Parathyroid adenoma (tissue), 2 donors: ENCODE measurements around the gene WDR89.

Source experiments
- H2AFZ ChIP-seq: fragments of 300-600 bp; sonication (generic); one replicate; pipeline ENCODE4 v1.7.0; 2017; ENCODE audit warnings: antibody characterized with exemption, mild to moderate bottlenecking
- H3K27ac ChIP-seq: fragments of 300-600 bp; sonication (generic); one replicate; pipeline ENCODE4 v1.7.0; 2017
- H3K27me3 ChIP-seq: fragments of 300-600 bp; sonication (generic); one replicate; pipeline ENCODE4 v1.7.0; 2017; ENCODE audit warnings: low read length; ENCODE audit not compliant: control insufficient read depth, insufficient read depth
- H3K36me3 ChIP-seq: fragments of 300-600 bp; sonication (generic); one replicate; pipeline ENCODE4 v1.7.0; 2017; ENCODE audit warnings: low read length; ENCODE audit not compliant: control insufficient read depth, insufficient read depth
- H3K4me1 ChIP-seq: fragments of 300-600 bp; sonication (generic); one replicate; pipeline ENCODE4 v1.7.0; 2017; ENCODE audit warnings: control low read depth
- H3K4me2 ChIP-seq: fragments of 300-600 bp; sonication (generic); one replicate; pipeline ENCODE4 v1.7.0; 2017; ENCODE audit warnings: low read length
- H3K4me3 ChIP-seq: fragments of 300-600 bp; sonication (generic); one replicate; pipeline ENCODE4 v1.7.0; 2017; ENCODE audit warnings: low read depth, low read length
- H3K79me2 ChIP-seq: fragments of 300-600 bp; sonication (generic); one replicate; pipeline ENCODE4 v1.7.0; 2017; ENCODE audit warnings: control low read depth
- H3K9ac ChIP-seq: fragments of 300-600 bp; sonication (generic); one replicate; pipeline ENCODE4 v1.7.0; 2017; ENCODE audit warnings: mild to moderate bottlenecking
- H3K9me3 ChIP-seq: fragments of 300-600 bp; sonication (generic); one replicate; pipeline ENCODE4 v1.7.0; 2017; ENCODE audit warnings: low read length; ENCODE audit not compliant: control insufficient read depth
- TF ChIP-seq, protein P1 (sequence below): fragments of 300-600 bp; sonication (generic); IDR thresholded peaks from one replicate; pipeline ENCODE4 v1.7.0; 2017; ENCODE audit warnings: antibody characterized with exemption, mild to moderate bottlenecking
- donor health status: primary hyperparathyroidism.

The WDR89 gene, protein sequence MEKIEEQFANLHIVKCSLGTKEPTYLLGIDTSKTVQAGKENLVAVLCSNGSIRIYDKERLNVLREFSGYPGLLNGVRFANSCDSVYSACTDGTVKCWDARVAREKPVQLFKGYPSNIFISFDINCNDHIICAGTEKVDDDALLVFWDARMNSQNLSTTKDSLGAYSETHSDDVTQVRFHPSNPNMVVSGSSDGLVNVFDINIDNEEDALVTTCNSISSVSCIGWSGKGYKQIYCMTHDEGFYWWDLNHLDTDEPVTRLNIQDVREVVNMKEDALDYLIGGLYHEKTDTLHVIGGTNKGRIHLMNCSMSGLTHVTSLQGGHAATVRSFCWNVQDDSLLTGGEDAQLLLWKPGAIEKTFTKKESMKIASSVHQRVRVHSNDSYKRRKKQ

DNA sequence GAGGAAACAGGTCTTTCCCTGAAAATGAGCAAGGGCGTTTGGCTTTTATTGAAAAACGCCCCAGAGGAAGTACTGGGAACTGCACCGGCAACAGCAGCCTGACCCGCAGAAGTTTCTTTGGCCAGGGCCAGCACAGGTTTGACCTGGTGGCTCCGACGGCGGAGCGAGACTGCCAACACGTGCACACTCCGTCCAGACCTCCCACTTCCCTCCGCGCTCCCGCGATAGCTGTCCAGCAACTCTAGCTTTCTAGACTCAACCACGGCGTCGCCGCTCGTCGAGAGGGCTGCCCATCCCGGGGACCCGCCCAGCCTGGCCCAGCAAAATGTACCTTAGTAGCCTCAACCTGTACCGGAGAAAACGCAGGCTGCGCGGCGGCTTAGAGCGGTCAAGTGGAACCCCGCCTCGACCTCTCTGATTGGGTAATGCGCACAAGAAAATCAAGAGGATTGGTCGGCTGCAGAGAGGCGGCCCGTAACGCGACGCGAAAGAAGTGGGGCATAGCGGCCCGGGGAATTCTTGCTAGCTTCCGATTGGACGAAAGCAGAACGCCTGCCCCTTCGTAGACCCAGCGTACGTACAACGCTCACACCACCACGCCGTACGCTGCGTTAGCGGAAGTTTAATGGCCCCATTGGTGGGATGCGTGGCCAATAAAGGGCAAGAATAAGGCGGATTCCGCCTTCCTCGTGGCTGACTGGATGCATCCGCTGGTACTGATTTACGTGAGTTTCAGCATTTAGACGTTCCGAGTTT, at the start of gene WDR89:
WDR89 (minus strand) TSS at position 399 of the 756 bp plus-strand sequence. CDS start 41,929 bp downstream, outside the sequence.
- peak within 1 kb of the TSS; percentile 77 for H3K4me3 ChIP-seq
- H3K27ac ChIP-seq, result peak within 1 kb of the TSS; percentile 94
- H2AFZ ChIP-seq, result peak within 1 kb of the TSS; percentile 95
- no peaks in the 10 kb centered on the region for H3K36me3 ChIP-seq
- no peaks in the 10 kb centered on the region for H3K27me3 ChIP-seq
- peaks cover 7% of the 10 kb centered on the region for H3K79me2 ChIP-seq
- H3K4me2 ChIP-seq, result peak within 1 kb of the TSS; percentile 64
- TF ChIP-seq, protein P1, sequence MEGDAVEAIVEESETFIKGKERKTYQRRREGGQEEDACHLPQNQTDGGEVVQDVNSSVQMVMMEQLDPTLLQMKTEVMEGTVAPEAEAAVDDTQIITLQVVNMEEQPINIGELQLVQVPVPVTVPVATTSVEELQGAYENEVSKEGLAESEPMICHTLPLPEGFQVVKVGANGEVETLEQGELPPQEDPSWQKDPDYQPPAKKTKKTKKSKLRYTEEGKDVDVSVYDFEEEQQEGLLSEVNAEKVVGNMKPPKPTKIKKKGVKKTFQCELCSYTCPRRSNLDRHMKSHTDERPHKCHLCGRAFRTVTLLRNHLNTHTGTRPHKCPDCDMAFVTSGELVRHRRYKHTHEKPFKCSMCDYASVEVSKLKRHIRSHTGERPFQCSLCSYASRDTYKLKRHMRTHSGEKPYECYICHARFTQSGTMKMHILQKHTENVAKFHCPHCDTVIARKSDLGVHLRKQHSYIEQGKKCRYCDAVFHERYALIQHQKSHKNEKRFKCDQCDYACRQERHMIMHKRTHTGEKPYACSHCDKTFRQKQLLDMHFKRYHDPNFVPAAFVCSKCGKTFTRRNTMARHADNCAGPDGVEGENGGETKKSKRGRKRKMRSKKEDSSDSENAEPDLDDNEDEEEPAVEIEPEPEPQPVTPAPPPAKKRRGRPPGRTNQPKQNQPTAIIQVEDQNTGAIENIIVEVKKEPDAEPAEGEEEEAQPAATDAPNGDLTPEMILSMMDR, result peak; percentile 90
- H3K9ac ChIP-seq, result peak within 1 kb of the TSS; percentile 30
- no peaks in the 10 kb centered on the region for H3K9me3 ChIP-seq
- H3K4me1 ChIP-seq, result no peaks in the 10 kb centered on the region

DNA sequence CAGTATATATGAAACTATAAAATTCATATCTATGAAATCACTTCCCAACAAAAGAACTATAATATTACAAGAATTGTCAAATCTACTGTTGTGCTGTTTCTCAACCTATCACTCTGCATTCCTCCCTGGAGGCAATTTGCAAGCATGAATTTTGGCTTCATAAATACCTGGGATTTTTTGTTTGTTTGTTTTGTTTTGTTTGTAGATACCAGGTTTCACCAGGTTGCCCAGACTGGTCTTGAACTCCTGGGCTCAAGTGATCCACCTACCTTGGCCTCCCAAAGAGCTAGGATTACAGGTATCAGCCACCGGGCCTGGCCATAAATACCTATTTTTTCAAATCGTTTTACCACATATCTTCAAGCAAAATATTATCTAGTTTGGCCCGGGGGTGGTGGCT, 47.5 kb upstream of the WDR89 start:
- Histone ChIP-seq H3K36me3 (no peaks in the 10 kb centered on the region), H3K27ac (no peak overlapping the region), H3K9me3 (no peaks in the 10 kb centered on the region), H2AFZ (no peak overlapping the region), H3K9ac (no peak overlapping the region), H3K79me2 (peaks cover 3% of the 10 kb centered on the region), H3K4me2 (no peak overlapping the region), H3K4me1 (no peaks in the 10 kb centered on the region), H3K4me3 (no peak overlapping the region), H3K27me3 (no peaks in the 10 kb centered on the region)
- TF ChIP-seq, protein P1, result no peak

DNA sequence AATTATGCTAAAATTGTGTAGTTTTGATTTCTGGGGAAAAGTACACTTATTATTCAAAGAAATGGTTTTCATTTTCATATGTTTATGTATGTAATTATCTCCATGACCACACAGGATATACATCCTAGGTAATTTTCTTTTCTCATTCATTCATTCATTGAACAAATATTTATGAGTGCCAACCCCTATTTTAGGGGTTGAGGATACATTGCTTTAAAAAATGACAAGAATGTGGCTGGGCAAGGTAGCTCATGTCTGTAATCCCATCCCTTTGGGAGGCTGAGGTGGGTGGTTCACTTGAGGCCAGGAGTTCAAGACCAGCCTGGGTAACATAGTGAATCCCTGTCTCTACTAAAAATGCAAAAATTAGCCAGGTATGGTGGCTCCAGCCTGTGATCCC, 45.3 kb upstream of the WDR89 start:
- no peak overlapping the region for H3K9ac ChIP-seq
- no peak overlapping the region for H3K4me2 ChIP-seq
- no peak overlapping the region for H3K27ac ChIP-seq
- no peak overlapping the region for H3K4me3 ChIP-seq
- no peaks in the 10 kb centered on the region for H3K79me2 ChIP-seq
- H3K4me1 ChIP-seq, result no peaks in the 10 kb centered on the region
- no peaks in the 10 kb centered on the region for H3K36me3 ChIP-seq
- no peak overlapping the region for H2AFZ ChIP-seq
- TF ChIP-seq, protein P1, result no peak
- no peaks in the 10 kb centered on the region for H3K9me3 ChIP-seq
- H3K27me3 ChIP-seq, result no peaks in the 10 kb centered on the region

DNA sequence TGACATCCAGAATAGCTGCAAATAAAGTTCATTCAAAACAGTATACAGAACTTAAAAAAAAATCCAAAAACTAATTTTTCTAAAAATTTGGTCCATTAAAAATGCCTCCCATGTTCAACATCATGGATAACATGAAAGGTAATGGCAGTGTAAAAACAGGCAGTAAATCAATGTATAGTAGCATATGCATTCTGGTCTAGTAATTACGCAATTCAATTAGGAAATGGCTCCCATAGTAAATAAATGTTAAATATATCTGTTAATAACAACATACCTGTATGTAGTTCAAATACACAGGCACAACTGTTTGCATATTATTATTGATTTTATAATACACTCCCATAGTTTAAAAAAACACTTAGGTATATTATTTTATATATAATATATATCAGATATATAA, 43.7 kb upstream of the WDR89 start:
- Histone ChIP-seq H3K4me2 (no peak overlapping the region), H3K4me1 (no peaks in the 10 kb centered on the region), H3K4me3 (no peak overlapping the region), H3K9me3 (no peaks in the 10 kb centered on the region), H3K27ac (no peak overlapping the region), H3K79me2 (no peaks in the 10 kb centered on the region), H3K36me3 (no peaks in the 10 kb centered on the region), H2AFZ (no peak overlapping the region), H3K9ac (no peak overlapping the region), H3K27me3 (no peaks in the 10 kb centered on the region)
- TF ChIP-seq, protein P1, result no peak
